Spleen (tissue), 7 donors: ENCODE results near the gene TMEM140.

ENCODE experiments used
- CTCF ChIP-seq, 11 experiments: fragments of 200-600 bp in 7 of 11; fragments of 450-650 bp in 4 of 11; sonication (generic) in 4 of 11; IDR thresholded peaks in 8 of 11; conservative IDR thresholded peaks in 3 of 11; 1 replicate in 7 of 11; 2 replicates in 4 of 11; pipeline versions ENCODE4 v1.4.0 to v1.8.0; 2016 to 2021; ENCODE audit warnings: antibody characterized with exemption in 11 of 11, inconsistent platforms in 4 of 11, mild to moderate bottlenecking in 1 of 11
- POLR2A ChIP-seq, 3 donors: fragments of 450-650 bp; IDR thresholded peaks; one replicate each; pipeline ENCODE4 v1.5.1; 2017; ENCODE audit warnings: antibody characterized with exemption in 3 of 3, mild to moderate bottlenecking in 1 of 3
- donor health status: DM: no; HTN: no; CAD: no; lungs with moderate emphysema.
- donor health status: DM: no; HTN: no; CAD: no.
- donor health status: DM: no; HTN: no; CAD: no.

DNA sequence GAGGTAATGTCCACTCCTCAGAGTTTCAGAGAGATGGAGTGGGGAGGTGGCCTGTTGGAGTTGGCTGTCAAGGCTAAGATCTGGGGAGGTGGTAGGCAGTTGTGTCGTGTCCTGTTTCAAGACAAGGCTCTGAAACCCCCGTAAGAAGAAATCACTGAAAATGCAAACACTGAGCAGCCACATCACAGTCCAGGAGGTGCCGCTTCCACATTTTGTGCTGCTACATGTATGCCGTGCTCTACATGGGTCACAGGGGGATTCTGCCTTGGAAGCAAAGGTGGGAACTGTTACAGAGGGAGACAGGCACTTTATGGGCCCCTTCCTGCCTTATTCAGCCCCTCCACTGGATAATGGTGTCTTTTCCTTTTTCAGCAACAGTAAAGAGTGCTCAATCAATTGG lies 51.6 kb downstream of the TMEM140 start:
- TF ChIP-seq CTCF (IDR thresholded peaks at IDR 0.05 in 8 of 11, conservative IDR thresholded peaks at IDR 0.05 in 3 of 11) (no peak), POLR2A (IDR thresholded peaks at IDR 0.05) (no peak)
